Activated CD4-positive, alpha-beta T cell treated with anti-CD3 and anti-CD28 coated beads for 4 hours (primary cell): ENCODE measurements around the gene DPP8.

ENCODE experiments used
- DNase-seq, 2 donors: peaks; one replicate each; pipeline ENCODE4 v3.0.0-alpha.2; 2020

DPP8 gene

DNA sequence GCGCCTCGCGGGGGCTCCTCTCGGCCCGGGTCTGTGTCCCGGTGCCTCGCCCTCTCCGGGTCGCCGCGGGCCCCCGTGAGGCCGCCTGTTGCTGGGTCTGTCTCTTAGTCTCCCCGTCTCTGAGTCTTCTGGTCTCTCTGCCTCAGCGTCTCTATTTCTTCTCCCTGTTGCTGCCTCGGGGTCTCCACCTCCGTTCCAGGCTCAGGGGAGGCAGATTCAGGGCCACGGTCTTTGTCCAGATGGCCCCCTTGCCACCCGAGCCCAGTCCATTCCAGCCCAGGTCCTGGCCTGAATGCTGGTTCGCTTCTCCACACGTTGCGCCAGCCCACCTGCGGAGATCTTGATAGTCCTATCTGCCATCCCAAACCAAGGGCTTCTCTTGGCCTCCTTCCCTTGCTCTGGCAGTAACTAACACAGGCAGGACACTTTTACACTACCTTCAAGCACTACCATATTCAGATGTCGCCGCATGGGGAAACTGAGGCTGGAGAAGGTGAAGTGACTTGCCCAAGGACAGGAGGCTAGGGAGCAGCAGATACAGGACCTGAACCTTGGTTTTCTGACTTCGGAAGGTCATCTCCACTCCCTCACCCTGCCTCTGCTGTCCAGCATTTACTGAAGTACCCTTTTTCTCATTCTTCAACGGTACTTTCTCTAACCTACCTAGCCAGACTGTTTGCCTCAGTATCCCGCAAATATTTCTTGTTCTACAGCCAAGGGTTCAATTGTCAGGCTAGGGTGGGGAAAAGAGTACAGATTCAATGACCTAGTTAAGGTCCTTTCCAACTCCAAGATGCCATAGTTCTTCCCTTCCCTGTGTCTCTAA is 94.1 kb downstream of the DPP8 start:
- no peak for DNase-seq

GRCh38 chr15:65421360-65422215 is 95.9 kb downstream of the DPP8 start:
- no peak for DNase-seq

DNA sequence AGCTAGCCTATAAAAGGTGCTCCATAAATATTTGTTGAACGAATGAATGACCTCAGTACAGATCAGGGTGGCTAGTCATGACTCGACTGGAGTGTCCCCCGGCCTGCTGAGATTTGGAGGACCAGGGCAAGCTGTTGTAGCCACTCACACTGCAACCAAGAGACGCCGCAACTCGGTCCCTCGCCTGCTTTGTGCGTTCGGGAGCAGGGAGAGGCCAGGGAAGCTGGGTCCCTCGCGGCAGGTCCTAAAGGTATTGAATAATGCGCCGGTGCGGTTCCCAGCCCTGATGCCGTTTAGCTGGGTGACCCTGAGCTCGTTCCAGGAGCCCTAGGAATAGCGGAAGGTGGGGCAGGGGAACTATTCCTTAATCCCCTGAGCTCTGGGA is 96.5 kb downstream of the DPP8 start:
- DNase-seq, result no peak

DNA sequence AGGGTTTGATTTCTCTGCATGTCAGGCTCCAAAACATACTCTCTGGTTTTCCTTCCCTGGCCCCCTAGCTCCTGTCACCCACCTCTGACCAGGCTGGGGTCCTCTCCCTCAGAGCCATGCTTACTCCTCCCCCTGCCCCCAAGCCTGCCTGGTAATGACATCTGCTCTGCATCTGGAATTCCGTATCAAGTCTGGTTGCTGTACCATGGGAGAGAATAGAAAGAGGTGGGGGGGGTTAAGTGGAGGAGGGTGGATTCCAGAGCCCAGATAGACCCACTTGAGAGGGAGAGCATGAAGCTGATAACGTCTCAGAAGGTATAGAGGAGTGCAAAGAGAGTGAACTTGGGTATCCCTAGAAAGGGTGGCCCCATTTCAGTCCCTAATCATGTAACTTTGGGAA is 98.9 kb downstream of the DPP8 start:
- no peak for DNase-seq

DNA sequence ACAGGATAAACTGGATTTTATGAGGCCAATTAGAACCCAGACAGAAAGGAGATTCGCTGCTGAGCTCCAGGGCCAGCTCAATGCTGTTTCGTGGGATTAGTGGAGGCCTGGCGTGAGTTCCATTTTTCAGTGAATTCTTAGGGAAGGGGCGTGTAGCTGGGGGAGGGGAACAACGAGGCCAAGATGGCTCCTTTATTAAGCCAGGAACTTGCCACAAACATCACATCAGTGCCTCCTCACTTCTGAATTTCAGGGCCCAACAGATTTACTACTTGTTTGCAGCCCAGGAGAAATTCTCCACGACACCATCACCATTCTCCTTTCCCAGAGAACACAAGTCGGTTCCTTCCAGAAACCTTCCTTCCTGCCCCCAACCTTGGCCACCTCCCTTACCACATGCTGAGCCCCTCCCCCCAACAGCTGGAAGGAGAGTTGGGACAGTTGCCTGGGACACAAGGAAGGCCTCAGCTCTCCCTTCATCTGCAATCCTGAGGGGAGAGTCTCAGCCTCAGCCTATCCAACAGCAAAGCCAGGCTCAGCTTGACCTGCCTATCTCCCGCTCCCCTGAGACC is 100.6 kb downstream of the DPP8 start:
- no peak for DNase-seq

- no peak for DNase-seq
Observed at GRCh38 chr15:65414841-65415621, 102.5 kb downstream of the DPP8 start.

GRCh38 chr15:65413760-65414144 is 103.7 kb downstream of the DPP8 start:
- no peak for DNase-seq

DNA sequence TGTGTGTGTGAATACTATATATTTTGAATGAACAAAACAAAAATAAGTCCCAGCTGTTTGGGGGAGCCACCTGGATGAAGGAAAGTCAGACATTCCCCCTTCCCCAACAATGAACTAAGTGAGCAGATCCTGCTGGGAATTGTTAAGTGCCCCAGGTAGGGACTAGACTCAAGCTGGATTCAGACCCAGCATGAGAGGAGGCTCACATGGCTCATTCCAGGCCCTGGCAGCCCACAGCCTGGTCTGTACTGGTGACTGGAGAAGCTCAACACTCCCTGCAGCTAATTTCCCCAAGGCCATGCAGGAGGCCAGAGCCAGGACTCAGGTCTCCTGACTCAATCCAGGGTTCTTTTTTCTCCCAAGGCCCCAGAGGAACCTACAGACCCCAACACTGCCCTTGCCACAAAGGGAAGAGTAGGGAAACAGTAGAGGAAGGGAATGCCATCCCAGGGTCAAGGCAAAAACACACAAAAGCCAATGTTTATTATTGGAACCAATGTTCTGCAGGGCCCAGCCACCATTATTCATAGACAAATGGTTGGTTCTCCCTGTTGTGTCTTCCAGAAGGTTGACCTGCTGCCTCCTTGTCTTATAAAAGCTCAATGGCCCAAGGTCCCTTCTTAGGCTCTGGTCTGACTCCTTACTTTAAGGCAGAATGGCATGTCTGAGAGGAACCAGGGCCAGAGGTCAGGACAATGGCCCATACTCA is 104.3 kb downstream of the DPP8 start:
- no peak for DNase-seq

DNA sequence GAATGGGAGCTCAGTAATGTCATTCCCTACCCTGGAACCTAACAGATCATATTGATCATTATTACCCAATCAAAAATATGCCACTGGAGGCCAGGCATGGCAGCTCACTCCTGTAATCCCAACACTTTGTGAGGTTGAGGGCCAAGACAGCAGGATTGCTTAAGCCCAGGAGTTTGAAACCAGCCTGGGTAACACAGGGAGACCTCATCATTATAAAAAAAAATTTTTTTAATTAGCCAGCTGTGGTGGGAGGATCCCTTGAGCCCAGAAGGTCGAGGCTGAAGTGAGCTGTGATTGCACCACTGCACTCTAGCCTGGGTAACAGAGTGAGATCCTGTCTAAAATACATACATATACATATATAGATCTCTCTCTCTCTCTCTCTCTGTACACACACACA is 104.9 kb downstream of the DPP8 start:
- no peak for DNase-seq

- no peak for DNase-seq
Observed at GRCh38 chr15:65411465-65412071, 105.9 kb downstream of the DPP8 start.

GRCh38 chr15:65410972-65411371 is 106.5 kb downstream of the DPP8 start:
- no peak for DNase-seq

DNA sequence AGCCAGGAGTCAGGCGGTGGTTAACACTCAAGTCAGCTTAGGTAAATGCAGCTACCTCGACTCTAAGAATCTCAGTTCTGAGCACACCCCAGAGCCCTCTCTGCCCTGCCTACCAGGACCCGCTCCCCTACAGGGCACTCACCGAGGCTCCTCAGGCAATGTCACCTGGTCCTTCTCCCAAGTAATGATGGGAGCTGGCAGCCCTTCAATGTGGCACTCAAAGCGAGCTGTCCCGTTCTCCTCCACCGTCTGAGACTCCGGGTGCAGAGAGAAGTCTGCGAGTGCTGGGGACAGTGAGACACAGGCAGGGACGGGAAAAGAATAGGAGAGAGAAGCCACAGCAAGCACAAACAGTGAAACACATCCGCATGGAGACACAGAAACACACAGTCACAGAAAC is 107.5 kb downstream of the DPP8 start:
- no peak for DNase-seq

GRCh38 chr15:65409036-65409631 is 108.4 kb downstream of the DPP8 start:
- DNase-seq, result no peak

GRCh38 chr15:65408324-65409035 is 109.0 kb downstream of the DPP8 start:
- no peak for DNase-seq

DNA sequence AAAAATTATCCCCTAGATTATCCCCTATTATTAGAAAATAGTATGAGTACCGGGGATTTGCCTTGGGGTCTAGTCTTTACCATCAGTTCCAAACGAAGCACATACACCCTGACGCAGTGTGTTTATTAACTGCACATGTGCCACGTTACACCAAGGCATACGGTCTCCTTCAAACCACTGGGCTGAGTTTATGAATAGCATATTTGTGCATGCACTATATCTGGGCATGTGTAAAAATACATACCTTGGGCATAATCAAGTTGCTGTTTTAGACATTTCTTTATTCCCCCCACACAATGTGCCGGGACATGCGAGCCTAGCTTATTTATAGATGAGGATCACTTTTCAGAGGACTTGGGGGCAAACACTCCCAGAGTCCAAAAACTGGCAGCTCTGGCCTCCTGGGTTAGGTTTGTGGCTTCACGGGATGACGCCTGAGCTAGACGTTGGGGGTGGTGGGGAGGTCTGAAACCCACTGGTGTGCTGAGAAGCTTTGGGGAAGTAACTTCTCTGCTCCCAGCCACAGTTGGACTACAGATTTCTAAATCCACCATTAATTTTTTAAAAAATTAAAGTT is 111.0 kb downstream of the DPP8 start:
- DNase-seq, result no peak

DNA sequence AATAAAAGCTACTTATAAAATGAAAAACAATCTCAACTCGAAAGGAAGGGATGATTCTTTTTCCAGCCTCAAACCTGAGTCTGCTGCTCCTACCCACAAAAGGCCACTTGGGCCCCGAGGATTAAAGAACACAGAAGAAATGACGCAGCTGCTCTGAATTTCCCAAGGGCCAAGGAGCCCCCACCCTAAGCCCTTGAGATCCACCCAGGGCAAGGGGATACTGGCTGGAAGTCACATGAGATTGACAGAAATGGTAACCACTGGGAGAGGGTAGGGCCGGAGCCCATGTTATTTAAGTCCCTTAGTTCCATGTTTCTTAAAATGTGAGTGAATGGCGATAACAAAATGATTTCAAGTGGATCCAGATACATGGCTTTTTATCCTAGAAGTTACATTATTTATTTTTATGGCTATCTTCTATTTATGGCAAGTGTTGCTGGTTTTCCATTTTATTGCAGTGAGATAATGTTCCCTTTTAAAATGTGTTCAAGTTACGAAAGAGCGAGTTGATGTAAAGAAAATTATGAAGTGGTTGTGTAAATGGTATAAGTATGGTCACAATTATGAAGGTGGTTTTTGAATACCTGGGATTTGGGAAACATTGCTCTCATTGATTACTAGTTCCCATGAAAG is 111.6 kb downstream of the DPP8 start:
- DNase-seq, result no peak

DNA sequence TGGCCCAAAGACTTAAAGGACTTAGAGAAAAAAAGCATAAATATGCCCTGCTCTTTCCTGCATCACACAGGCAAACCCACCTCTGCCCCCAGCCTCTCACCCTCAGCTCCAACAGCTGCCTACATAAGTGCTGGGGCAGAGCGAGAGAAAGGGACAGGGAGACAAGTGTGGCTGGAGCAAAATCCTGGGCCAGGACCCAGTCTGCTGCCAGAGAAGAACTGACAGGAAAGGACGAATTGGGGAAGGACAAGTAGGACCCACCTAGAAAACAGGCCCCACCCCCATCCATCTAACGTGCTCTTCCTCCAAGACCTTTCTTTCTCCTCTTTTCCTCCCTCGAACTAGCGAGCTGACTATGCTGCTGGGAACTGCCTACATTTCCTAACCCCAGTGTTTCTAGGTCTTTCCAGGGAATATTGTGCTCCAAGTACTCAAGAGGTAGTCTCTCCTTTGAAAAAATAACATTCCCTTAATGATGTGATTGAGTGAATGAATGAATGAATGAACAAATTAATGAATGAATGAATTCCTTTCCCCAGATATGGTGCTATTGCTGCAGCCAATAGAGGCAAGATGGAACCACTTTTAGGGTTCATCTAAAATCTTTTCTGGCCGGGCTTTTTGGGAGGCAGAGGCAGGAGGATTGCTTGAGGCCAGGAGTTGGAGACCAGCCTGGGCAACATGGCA is 113.2 kb downstream of the DPP8 start:
- no peak for DNase-seq

DNA sequence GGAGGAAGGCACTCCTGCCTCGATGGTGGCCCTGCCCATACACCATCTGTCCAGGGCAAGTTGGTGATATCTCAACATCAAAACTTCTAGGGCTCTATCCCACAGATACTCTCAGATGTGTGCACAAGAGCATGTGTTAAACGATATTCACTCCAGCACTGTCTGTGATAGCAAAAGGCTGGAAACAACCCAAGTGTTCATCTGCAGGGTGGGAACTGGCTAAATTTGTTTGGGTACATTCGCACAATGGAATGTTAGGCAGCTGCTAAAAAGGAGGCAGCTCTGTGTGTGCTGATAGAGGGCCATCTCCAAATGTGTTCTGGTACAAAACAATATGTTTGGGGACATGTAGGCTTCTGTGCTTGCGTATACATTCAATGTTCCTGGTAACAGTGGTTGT is 114.5 kb downstream of the DPP8 start:
- no peak for DNase-seq

DNA sequence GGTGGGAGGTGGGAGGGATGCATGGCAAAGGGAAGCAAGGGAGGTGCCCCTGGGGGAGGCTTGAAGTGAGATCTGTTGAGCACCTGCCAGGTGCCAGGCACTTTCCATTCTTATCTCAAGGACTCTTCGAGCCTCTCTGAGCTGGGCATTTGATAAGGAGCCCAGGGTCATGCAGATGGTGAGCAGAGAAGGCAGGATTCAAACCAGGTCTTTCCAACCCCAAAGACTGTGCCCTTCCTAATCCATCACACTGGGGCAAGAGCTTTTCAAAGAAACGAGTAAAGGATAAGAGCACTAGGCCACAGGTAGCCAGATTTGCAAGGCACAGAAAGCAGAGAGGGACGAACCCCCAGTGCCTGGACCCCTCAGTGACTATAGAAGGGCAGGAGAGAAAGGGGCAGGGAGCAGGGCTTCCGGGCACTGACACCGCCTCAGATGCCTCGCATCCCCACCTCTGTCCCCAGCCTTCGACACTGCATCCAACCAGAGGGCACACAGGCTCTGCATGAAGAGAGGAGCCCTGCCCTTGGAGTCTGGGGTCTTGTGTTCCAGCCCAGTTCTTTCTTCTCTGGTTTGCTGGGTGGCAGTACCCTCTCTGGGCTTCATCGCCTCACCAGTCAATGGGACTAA is 115.8 kb downstream of the DPP8 start:
- DNase-seq, result no peak
